Fibroblast of lung (primary cell): ENCODE measurements around the gene PCIF1. TPM values are rescaled to one million over a fixed set of nuclear protein-coding genes. Genes with fewer than 3 reads are reported as not detected.

Experiments
- DNase-seq, 2 donors: peaks; one replicate each; pipeline versions ENCODE4 v3.0.0 to v3.0.0-alpha.2; 2010; ENCODE audit warnings: low read depth in 2 of 2
- H2AFZ ChIP-seq: 2 replicates; pipeline ENCODE4 v1.5.1; 2012; ENCODE audit warnings: low read length, control low read depth, inconsistent platforms
- H3K27ac ChIP-seq: 2 replicates; pipeline ENCODE4 v1.5.1; 2011; ENCODE audit warnings: low read length, control low read depth; ENCODE audit not compliant: insufficient read depth
- H3K27me3 ChIP-seq: 2 replicates; pipeline ENCODE4 v1.5.1; 2011; ENCODE audit warnings: mild to moderate bottlenecking, low read length; ENCODE audit not compliant: control insufficient read depth, insufficient read depth
- H3K36me3 ChIP-seq: 2 replicates; pipeline ENCODE4 v1.5.1; 2011; ENCODE audit warnings: low read length; ENCODE audit not compliant: control insufficient read depth, insufficient read depth
- H3K4me1 ChIP-seq: 2 replicates; pipeline ENCODE4 v1.5.1; 2011; ENCODE audit warnings: low read length; ENCODE audit not compliant: control insufficient read depth, insufficient read depth; ENCODE audit errors: extremely low read depth
- H3K4me2 ChIP-seq: 2 replicates; pipeline ENCODE4 v1.5.1; 2011; ENCODE audit warnings: low read length, control low read depth; ENCODE audit not compliant: insufficient read depth; ENCODE audit errors: extremely low read depth
- H3K4me3 ChIP-seq, 4 experiments: fragments of 200-600 bp in 1 of 4; sonication (generic) in 1 of 4; replicated peaks in 1 of 4; 2 replicates each; pipeline ENCODE4 v1.5.1; 2011 to 2016; ENCODE audit warnings: low read length in 4 of 4, low read depth in 3 of 4, mild to moderate bottlenecking in 3 of 4, control low read depth in 2 of 4, inconsistent platforms in 1 of 4, mixed read lengths in 1 of 4; ENCODE audit not compliant: insufficient read depth in 1 of 4; ENCODE audit errors: control extremely low read depth in 1 of 4
- H3K79me2 ChIP-seq: 2 replicates; pipeline ENCODE4 v1.5.1; 2012; ENCODE audit warnings: mild to moderate bottlenecking, low read length, inconsistent platforms; ENCODE audit not compliant: control insufficient read depth, insufficient read depth
- H3K9ac ChIP-seq: 2 replicates; pipeline ENCODE4 v1.5.1; 2011; ENCODE audit warnings: mild to moderate bottlenecking, low read length, control low read depth; ENCODE audit not compliant: insufficient read depth
- H3K9me3 ChIP-seq: 2 replicates; pipeline ENCODE4 v1.5.1; 2012; ENCODE audit warnings: low read depth, low read length; ENCODE audit not compliant: control insufficient read depth, insufficient read depth
- H4K20me1 ChIP-seq: 2 replicates; pipeline ENCODE4 v1.5.1; 2011; ENCODE audit warnings: low read length; ENCODE audit not compliant: control insufficient read depth, insufficient read depth; ENCODE audit errors: extremely low read depth
- CTCF ChIP-seq, 2 donors: IDR thresholded peaks in 1 of 2; conservative IDR thresholded peaks in 1 of 2; 1 replicate in 1 of 2; 2 replicates in 1 of 2; pipeline ENCODE4 v1.5.1; 2011 to 2012; ENCODE audit warnings: low read length in 2 of 2, control low read depth in 1 of 2, inconsistent platforms in 1 of 2, low read depth in 1 of 2, mild to moderate bottlenecking in 1 of 2
- EZH2 ChIP-seq: IDR thresholded peaks from 2 replicates; pipeline ENCODE4 v1.5.1; 2012; ENCODE audit warnings: low read length, control low read depth, mild to moderate bottlenecking; ENCODE audit errors: missing control alignments
- polyA plus RNA-seq, 2 donors: library from polyadenylated mRNA; depleted of rRNA in 1 of 2; stranded (reverse) in 1 of 2; unstranded in 1 of 2; fragments of >200 nt; gene quantifications; 2 replicates each; pipeline ENCODE4 v1.2.1, GENCODE V29; 2011 to 2012; ENCODE audit warnings: missing spikeins in 1 of 2
- total RNA-seq: library from RNA; depleted of rRNA; stranded (reverse); fragments of >200 nt; gene quantifications from 2 replicates; pipeline ENCODE4 v1.2.1, GENCODE V29; 2014

The PCIF1 gene
- total and polyA plus RNA-seq, 2 donors (not counting 1 experiment from before 2014, with no cell fraction given), result 9.9 to 16.0 TPM

DNA sequence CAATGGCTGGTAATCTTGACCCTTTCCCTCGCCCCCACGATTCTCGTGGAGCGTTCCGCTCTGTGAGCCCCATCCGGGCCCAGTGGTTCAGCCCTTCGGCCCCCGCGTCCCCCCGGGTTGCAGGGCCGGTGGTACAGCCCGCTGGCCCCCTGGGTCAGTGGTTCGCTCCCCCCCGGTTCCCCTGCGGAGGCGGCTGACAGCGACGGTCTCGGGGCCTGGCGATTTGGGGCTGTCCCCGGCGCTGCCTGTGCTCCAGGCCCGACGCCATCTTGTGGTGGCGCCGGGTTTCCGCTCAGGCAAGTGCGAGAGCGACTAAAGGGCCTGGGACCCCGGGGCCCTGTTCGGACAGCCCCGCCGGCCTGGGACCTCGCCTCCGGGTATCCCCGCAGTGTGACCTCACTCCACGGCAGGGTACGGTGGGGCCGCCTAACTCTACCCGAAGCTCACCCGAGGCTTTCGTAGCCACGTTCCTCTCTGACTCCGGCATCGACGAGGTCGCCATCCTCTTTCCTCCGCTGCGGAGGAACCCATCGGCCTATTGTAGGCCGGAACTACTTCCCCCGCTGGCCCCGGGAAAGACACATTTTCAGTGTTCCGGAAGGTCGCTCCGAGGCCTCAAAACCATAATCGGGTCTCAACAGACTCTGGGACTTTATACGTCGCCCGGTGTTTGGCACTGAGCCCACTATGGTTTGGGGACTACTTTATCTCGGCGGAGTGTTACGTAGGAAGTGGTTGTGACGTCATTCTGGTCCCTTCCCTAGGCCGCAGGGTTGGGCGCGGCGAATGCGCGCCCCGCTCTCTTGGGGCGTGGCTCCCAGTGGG, 37.4 kb downstream of the PCIF1 start, which contains the start of gene ZNF335:
Gene ZNF335, minus strand, starts transcription at position 529 of the 825 bp plus-strand sequence. CDS start 793 bp downstream, outside the sequence.
- TF ChIP-seq EZH2, result no peak
- TF ChIP-seq CTCF (conservative IDR thresholded peaks at IDR 0.05 in 1 of 2, IDR thresholded peaks at IDR 0.05 in 1 of 2; ENCODE audit: low read depth in 1 of 2, low read length in 2 of 2), result peak in 1 of 2 donors; percentile 16
- H3K79me2 ChIP-seq, result peaks cover 29% of the 10 kb centered on the region

DNA sequence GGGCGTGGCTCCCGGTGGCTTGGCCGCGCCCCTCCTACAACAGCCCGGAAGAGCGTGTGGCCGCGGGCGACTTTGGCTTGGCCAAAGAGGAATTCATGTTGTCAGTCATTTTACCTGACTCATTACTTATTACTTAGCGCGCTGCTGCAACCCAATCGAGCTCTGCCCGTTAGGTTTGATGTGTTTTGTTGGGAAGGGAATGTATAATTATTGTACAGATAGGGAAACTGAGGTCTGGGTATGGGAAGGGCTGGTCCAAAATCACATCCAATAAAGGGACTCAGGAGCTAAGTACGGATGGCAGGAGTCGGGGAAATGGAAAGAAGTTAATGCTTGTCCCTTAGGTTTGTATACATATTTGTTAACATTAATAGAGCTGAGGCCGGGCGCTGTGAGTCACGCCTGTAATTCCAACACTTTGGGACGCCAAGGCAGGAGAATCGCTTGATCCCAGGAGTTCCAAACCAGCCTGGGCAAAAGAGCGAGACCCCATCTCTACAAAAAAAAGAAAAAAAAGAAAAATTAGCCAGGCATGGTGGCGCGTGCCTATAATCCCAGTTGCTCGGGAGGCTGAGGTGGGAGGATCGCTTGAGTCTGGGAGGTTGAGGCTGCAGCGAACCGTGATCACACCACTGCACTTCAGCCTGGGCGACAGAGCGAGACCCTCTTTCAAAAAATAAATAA, 38.2 kb downstream of the PCIF1 start:
- Histone ChIP-seq H3K27ac (peak overlapping the region; percentile 100), H3K27me3 (peaks cover 2% of the 10 kb centered on the region), H3K4me3 (peak overlapping the region; percentile 34 to 95 (median 74)), H4K20me1 (no peaks in the 10 kb centered on the region), H3K9me3 (no peaks in the 10 kb centered on the region), H3K4me2 (peak overlapping the region; percentile 87), H3K4me1 (peaks cover 12% of the 10 kb centered on the region), H3K9ac (peak overlapping the region; percentile 100), H2AFZ (peak overlapping the region; percentile 68), H3K36me3 (peaks cover 10% of the 10 kb centered on the region), H3K79me2 (peaks cover 29% of the 10 kb centered on the region)
- DNase-seq, result no peak
- TF ChIP-seq EZH2 (no peak), CTCF (conservative IDR thresholded peaks at IDR 0.05 in 1 of 2, IDR thresholded peaks at IDR 0.05 in 1 of 2; ENCODE audit: low read depth in 1 of 2, low read length in 2 of 2) (no peak)

More for the DNA sequence above, 37.4 kb downstream of the PCIF1 start, which contains the start of gene ZNF335:
- H3K4me3 ChIP-seq, result peak within 1 kb of the TSS; percentile 92 to 96 (median 96)
- H2AFZ ChIP-seq, result peak within 1 kb of the TSS; percentile 82
- no peaks in the 10 kb centered on the region for H3K27me3 ChIP-seq
- DNase-seq, result peak; percentile 95 to 98
- H3K9ac ChIP-seq, result peak within 1 kb of the TSS; percentile 100
- peaks cover 18% of the 10 kb centered on the region for H3K36me3 ChIP-seq
- peak within 1 kb of the TSS; percentile 92 for H3K4me2 ChIP-seq
- no peaks in the 10 kb centered on the region for H4K20me1 ChIP-seq
- H3K27ac ChIP-seq, result peak within 1 kb of the TSS; percentile 100
- peaks cover 12% of the 10 kb centered on the region for H3K4me1 ChIP-seq
- no peaks in the 10 kb centered on the region for H3K9me3 ChIP-seq
